WI38 (cell line): Measurements from ENCODE around the gene SLC41A1.

Experiments used
- H3K4me3 ChIP-seq: 2 replicates; pipeline ENCODE4 v1.5.1; 2011; ENCODE audit warnings: low read depth, mild to moderate bottlenecking, control low read depth, low read length
- TF ChIP-seq, protein P1 (sequence below): IDR thresholded peaks from 2 replicates; pipeline ENCODE4 v1.5.1; 2012; ENCODE audit warnings: low read depth, mild to moderate bottlenecking, control low read depth, low read length

SLC41A1 gene

DNA sequence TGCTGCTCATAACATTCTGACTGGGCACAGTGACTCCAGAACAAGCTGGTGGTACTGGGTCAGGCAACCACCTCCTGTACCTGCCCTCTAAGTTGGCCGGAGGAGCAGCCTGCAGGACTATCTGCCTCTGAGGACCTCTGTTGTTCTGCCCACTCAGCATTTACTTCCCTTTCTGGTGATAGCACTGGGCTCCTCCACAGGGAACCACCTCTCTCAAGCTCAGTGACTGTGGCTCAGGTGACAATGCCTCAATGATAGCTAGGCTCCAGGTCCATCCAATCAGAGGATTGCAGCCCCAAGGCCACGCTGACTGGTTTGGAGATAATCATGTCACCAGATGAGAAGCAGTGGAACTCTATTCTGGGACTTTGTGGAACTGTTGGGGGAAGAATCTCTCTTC, 15.8 kb downstream of the SLC41A1 start:
- no peak overlapping the region for H3K4me3 ChIP-seq
- TF ChIP-seq, protein P1, sequence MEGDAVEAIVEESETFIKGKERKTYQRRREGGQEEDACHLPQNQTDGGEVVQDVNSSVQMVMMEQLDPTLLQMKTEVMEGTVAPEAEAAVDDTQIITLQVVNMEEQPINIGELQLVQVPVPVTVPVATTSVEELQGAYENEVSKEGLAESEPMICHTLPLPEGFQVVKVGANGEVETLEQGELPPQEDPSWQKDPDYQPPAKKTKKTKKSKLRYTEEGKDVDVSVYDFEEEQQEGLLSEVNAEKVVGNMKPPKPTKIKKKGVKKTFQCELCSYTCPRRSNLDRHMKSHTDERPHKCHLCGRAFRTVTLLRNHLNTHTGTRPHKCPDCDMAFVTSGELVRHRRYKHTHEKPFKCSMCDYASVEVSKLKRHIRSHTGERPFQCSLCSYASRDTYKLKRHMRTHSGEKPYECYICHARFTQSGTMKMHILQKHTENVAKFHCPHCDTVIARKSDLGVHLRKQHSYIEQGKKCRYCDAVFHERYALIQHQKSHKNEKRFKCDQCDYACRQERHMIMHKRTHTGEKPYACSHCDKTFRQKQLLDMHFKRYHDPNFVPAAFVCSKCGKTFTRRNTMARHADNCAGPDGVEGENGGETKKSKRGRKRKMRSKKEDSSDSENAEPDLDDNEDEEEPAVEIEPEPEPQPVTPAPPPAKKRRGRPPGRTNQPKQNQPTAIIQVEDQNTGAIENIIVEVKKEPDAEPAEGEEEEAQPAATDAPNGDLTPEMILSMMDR: no peak

DNA sequence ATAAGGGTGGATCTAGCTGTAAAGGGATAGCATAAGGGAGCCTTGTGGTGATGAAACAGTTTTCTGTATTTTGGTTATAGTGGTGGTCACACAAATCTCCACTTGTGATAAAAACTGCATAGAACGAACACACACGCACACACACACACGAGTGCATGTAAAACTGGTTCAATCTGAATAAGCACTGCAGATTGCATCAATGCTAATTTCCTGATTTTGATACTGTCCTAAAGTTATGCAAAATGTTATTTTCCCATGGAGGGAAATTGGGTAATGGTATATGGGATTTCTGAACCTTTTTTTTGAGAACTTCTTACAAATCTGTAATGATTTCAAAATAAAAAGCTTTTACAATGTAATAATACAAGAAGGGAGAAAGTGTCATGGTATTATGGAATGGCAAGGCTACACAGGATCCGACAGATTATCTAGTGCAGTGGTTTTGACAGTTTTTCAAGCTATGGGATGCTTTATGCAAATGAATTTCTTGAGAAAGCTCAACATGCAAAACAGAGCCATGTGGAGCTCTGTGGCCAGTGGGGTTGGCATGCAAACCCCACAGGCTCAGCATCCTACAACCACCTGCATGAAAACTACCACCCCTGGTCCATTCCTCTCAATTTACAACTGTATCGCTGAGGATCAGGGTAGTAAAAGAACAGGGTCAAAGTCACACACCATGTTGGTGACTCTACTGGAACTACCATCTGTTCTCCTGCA, 18.8 kb downstream of the SLC41A1 start:
- TF ChIP-seq, protein P1: no peak
- H3K4me3 ChIP-seq: no peak overlapping the region

DNA sequence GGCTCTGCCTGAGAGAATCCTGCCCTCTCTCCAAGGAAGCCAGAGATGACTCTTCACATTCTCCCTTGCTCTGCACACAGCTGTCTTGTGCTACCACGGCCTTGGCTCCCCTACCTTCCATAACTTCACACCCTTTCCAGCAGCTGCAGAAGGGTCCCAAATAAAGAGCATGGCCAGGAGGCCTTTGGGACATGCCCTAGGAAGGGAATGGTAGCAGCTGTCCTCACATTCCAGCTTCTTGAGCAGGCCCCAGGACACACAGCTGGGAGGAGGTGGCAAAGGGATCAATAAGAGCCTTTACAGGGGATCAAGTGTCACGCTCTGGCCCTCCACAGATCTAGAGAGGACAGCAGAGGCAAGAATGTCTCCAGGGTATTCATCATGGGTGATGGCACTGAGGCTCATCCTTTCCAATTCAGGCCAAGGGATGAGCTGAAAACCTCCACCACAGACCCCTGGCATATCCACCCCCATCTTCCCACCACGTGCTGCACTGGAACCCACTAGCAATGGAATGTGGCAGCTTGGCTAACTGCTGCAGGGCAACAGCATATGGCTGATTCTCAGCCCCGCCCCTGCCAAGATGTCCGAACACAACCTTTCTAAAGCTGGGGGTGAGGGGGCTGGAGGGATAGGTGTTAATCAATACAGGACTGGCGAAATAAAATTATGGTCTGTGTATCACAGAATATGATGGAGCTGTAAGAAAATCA, 19.9 kb downstream of the SLC41A1 start:
- no peak overlapping the region for H3K4me3 ChIP-seq
- TF ChIP-seq, protein P1: no peak

DNA sequence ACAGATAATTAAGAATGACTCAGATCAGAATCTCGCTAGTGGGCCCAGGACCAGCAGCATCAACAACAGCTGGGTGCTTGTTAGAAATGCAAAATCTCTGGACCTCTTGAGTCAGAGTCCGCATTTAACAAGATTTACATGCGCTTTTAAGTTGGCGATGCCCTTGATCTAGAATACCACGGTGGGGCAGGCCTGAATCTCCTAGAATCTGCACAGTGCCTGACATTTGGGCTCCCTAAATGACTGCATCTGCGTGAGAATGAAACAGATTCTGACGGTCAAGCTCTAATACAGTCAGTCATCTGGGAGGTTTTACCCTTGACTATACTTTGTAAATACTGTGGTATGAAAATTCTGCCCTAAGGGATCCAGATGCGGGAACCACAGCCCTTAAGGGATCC, 20.5 kb downstream of the SLC41A1 start:
- H3K4me3 ChIP-seq: no peak overlapping the region
- TF ChIP-seq, protein P1: no peak

DNA sequence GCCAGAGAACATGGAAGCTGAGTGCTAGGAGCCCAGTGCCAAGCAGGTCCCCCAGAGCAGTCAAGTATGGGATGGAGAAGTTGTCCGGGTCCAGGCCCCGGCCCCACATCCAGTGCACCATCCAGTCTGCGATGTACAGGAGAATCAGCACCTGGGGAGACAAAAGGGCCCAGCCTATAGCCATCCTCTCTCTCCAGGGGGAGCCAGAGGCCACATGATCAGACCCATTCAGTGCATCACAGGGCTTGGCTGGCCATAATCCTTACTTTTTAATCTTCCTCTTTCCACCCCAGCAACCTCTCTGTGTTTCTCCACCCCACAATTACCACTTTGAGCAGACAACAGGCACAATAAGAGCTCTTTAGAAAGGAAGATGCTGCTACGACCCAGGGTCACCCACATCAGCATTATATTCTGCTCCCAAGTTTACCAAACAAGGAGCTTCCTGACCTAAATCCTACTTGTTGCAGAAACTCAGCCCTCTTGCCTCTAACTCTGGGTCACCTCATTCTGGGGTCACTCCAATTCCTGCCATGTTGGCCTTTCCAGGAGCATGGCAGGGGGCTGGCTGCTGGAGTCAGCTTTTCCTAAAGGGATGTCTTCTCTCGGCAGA, 21.3 kb downstream of the SLC41A1 start:
- H3K4me3 ChIP-seq: no peak overlapping the region
- TF ChIP-seq, protein P1: peak; percentile 89

DNA sequence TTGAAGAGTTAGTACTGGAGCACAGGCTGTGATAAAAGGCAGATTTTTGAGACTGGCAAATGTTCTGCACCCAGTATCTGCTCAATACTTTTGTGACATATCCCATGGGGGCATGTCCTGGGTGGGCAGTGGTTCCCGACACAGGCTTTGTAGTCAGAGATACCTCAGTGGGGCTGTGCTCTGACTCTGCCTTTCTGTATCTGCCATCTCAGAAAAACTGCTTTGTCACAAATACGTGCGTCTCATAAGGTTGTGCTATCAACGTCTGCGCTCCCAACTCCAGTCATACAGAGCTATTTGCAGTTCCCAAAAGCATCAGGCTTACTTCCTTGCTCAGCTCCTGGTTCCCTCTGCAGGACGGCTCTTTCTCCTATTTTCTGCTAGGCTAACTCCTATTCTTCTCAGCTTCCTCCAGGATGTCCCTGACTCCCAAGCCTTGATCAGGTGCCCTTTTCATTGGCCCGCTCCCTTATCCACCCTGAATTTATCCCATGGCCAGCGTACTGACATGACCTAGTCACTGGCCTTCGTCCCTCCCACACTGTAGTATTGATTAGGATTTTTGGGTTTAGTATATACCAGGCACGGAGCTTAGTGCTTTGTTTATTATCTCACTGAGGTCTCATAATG, 25.6 kb downstream of the SLC41A1 start:
- H3K4me3 ChIP-seq: no peak overlapping the region
- TF ChIP-seq, protein P1: no peak
